Small intestine (tissue), 7 donors: ENCODE measurements around the gene EBNA1BP2. TPM values are rescaled to one million over a fixed set of nuclear protein-coding genes. Genes with fewer than 3 reads are reported as not detected.

Experiments used
- DNase-seq, 2 donors: peaks; one replicate each; pipeline versions ENCODE4 v3.0.0 to v3.0.0-alpha.2; 2013
- FAIRE-seq: peaks from 2 replicates; lab custom pipeline; 2012; peaks lifted over from hg19 to GRCh38; lab: Jason Lieb, UNC
- H3K27ac ChIP-seq, 3 donors: one replicate each; pipeline ENCODE4 v1.5.1; 2013; ENCODE audit warnings: low read length in 2 of 3, mild to moderate bottlenecking in 2 of 3, control low read depth in 1 of 3, inconsistent platforms in 1 of 3, low read depth in 1 of 3, moderate library complexity in 1 of 3
- H3K27me3 ChIP-seq, 3 donors: one replicate each; pipeline ENCODE4 v1.6.1; 2013; ENCODE audit warnings: low read length in 3 of 3, inconsistent platforms in 1 of 3; ENCODE audit not compliant: control insufficient read depth in 3 of 3, insufficient read depth in 3 of 3
- H3K36me3 ChIP-seq, 3 donors: one replicate each; pipeline ENCODE4 v1.6.1; 2013; ENCODE audit warnings: low read length in 3 of 3, inconsistent platforms in 1 of 3, low read depth in 1 of 3, mild to moderate bottlenecking in 1 of 3, moderate library complexity in 1 of 3; ENCODE audit not compliant: control insufficient read depth in 3 of 3, insufficient read depth in 2 of 3
- H3K4me1 ChIP-seq, 3 donors: one replicate each; pipeline ENCODE4 v1.6.1; 2013; ENCODE audit warnings: low read length in 2 of 3, inconsistent platforms in 1 of 3, low read depth in 1 of 3, mild to moderate bottlenecking in 1 of 3, moderate library complexity in 1 of 3; ENCODE audit not compliant: control insufficient read depth in 3 of 3, insufficient read depth in 2 of 3
- H3K4me3 ChIP-seq, 3 donors: one replicate each; pipeline ENCODE4 v1.5.1; 2013; ENCODE audit warnings: low read length in 3 of 3, control low read depth in 1 of 3, inconsistent platforms in 1 of 3, low read depth in 1 of 3, mild to moderate bottlenecking in 1 of 3, moderate library complexity in 1 of 3
- H3K9me3 ChIP-seq, 2 donors: one replicate each; pipeline ENCODE4 v1.6.1; 2013; ENCODE audit warnings: low read depth in 1 of 2, low read length in 1 of 2; ENCODE audit not compliant: control insufficient read depth in 2 of 2, insufficient read depth in 1 of 2
- WGBS, 3 donors: extraction: QIAGEN DNeasy Blood & Tissue Kit; methylation state at CpG; one replicate each; pipeline ENCODE4 v1.1.7; 2013; 5-methylcytosine and 5-hydroxymethylcytosine counted together
- polyA plus RNA-seq, 4 donors: library from polyadenylated mRNA; stranded (reverse) in 3 of 4; unstranded in 1 of 4; fragments of 200-250 nt in 3 of 4; fragments of 120-200 nt in 1 of 4; gene quantifications; one replicate each; pipeline versions ENCODE4 v1.2.1 to v1.2.3, GENCODE V29; 2013
- donor health status: healthy with polysubstance abuse.
- donor health status: control.
- donor health status: control.
- donor health status: Bipolar disorder and iron deficiency.
- donor health status: healthy.

EBNA1BP2 gene
- polyA plus RNA-seq, 4 donors: 31.3 to 78.6 (median 44.5) TPM

- H3K4me3 ChIP-seq: no peak overlapping the region
- no peak for FAIRE-seq
- H3K36me3 ChIP-seq: peaks cover 16 to 30% (median 22%) of the 10 kb centered on the region in 3 donors
- H3K27ac ChIP-seq: no peak overlapping the region
- 89 to 91% (median 91%) methylated on average over 3 of the region's 3 CpGs for WGBS, 3 donors
- no peak for DNase-seq
- H3K27me3 ChIP-seq: no peaks in the 10 kb centered on the region
- H3K9me3 ChIP-seq: no peaks in the 10 kb centered on the region
- no peaks in the 10 kb centered on the region for H3K4me1 ChIP-seq
Observed at GRCh38 chr1:43165162-43165561, 6.9 kb downstream of the EBNA1BP2 start.

DNA sequence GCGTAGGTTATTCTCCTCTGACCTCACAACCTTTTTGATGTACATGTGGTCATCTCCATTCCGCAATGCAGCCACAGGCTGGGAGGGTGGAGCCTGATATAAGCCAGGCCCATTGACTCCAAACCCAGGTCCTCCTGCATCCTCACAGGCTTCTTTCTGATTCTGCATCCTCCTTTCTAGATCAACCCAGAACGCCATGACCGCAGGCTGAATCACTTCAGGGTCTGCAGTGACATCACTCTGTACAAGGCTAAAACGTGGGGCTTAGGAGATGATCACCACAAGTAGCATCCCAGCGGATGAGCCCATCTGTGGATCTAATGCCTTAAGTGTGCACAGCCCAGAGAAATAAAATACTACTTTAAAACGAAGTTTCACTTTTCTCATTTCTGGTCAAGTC lies 16.1 kb downstream of the EBNA1BP2 start:
- H3K9me3 ChIP-seq: no peaks in the 10 kb centered on the region
- no peaks in the 10 kb centered on the region for H3K36me3 ChIP-seq
- FAIRE-seq (no peak), DNase-seq (no peak)
- H3K27me3 ChIP-seq: peaks cover 0 to 5% (median 0%) of the 10 kb centered on the region in 3 donors
- no peak overlapping the region for H3K27ac ChIP-seq
- WGBS, 3 donors: 78 to 83% (median 81%) methylated on average over 7 of the region's 7 CpGs
- no peaks in the 10 kb centered on the region for H3K4me1 ChIP-seq
- no peak overlapping the region for H3K4me3 ChIP-seq

- Histone ChIP-seq H3K4me3 (no peak overlapping the region), H3K36me3 (no peaks in the 10 kb centered on the region), H3K9me3 (no peaks in the 10 kb centered on the region), H3K27ac (no peak overlapping the region), H3K4me1 (no peaks in the 10 kb centered on the region), H3K27me3 (peaks cover 0 to 22% (median 0%) of the 10 kb centered on the region in 3 donors)
- DNase-seq (no peak), FAIRE-seq (no peak)
- 92 to 94% (median 93%) methylated on average over 6 of the region's 6 CpGs for WGBS, 3 donors
Observed at GRCh38 chr1:43153443-43153842, 18.6 kb downstream of the EBNA1BP2 start.

DNA sequence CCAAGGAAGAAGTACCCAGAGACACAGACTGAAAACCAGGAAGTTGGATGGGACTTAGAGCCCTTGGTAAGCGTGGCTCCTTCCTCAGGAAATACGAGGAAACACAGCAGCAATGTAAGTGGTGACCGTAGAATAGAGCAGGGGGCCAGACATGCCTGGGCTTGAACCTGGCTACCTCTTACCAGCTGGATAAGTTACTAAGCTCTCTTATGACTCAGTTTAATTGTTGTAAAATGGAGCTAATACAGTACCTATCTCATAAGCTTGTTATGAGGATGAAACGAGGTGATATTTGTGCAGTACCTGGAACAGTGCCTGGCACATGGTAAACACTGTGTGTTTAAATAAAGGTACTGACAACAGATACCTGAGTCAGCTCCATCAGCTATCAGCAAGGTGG lies 19.2 kb downstream of the EBNA1BP2 start:
- Histone ChIP-seq H3K27ac (no peak overlapping the region), H3K27me3 (peaks cover 0 to 26% (median 0%) of the 10 kb centered on the region in 3 donors), H3K4me3 (no peak overlapping the region), H3K4me1 (no peaks in the 10 kb centered on the region), H3K36me3 (no peaks in the 10 kb centered on the region), H3K9me3 (no peaks in the 10 kb centered on the region)
- DNase-seq (no peak), FAIRE-seq (no peak)
- 26 to 51% (median 40%) methylated on average over 4 of the region's 4 CpGs for WGBS, 3 donors

- Histone ChIP-seq H3K27me3 (peaks cover 0 to 39% (median 3%) of the 10 kb centered on the region in 3 donors), H3K27ac (no peak overlapping the region), H3K4me1 (no peaks in the 10 kb centered on the region), H3K9me3 (no peaks in the 10 kb centered on the region), H3K4me3 (no peak overlapping the region), H3K36me3 (no peaks in the 10 kb centered on the region)
- DNase-seq (no peak), FAIRE-seq (no peak)
- WGBS, 3 donors: 79 to 82% (median 80%) methylated on average over 5 of the region's 5 CpGs
Observed at GRCh38 chr1:43149889-43150288, 22.2 kb downstream of the EBNA1BP2 start.

- DNase-seq (peak; percentile 38 to 70), FAIRE-seq (no peak)
- Histone ChIP-seq H3K9me3 (peaks cover 0 to 3% of the 10 kb centered on the region in 2 donors), H3K4me3 (peak overlapping the region in 1 of 3 donors; percentile 25), H3K36me3 (no peaks in the 10 kb centered on the region), H3K4me1 (no peaks in the 10 kb centered on the region), H3K27me3 (peaks cover 0 to 53% (median 5%) of the 10 kb centered on the region in 3 donors), H3K27ac (no peak overlapping the region)
- 7 to 9% (median 8%) methylated on average over 45 to 47 of the region's 47 CpGs for WGBS, 3 donors
Observed at GRCh38 chr1:43147625-43148327, 24.3 kb downstream of the EBNA1BP2 start.

GRCh38 chr1:43144237-43144636 lies 27.9 kb downstream of the EBNA1BP2 start:
- Histone ChIP-seq H3K27me3 (peaks cover 0 to 44% (median 5%) of the 10 kb centered on the region in 3 donors), H3K4me1 (no peaks in the 10 kb centered on the region), H3K4me3 (no peak overlapping the region), H3K36me3 (no peaks in the 10 kb centered on the region), H3K9me3 (peaks cover 0 to 3% of the 10 kb centered on the region in 2 donors), H3K27ac (no peak overlapping the region)
- no peak for DNase-seq
- FAIRE-seq: no peak

DNA sequence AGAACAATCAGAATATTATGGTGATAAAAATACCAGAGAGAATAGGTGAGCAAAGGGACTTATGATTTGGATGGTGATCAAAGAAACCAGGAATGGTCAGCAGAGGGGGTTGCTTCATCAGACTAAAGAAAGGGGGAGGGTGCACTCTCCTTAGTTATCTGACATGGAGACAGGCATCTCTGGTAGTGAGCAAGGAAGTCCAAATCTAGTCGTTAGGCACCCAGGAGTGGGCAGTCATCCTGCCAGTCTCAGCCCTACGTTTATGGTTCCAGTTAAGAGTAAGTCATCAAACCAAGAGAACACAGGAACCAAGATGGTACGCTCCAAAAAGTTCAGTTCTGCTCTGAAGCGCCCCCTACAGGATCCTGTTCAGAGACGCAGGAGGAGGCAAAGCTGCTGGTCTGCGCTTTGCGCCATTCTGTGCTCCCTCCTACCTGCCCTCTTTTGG lies 28.6 kb downstream of the EBNA1BP2 start:
- no peak for FAIRE-seq
- DNase-seq: no peak
- Histone ChIP-seq H3K27ac (no peak overlapping the region), H3K27me3 (peaks cover 0 to 36% (median 5%) of the 10 kb centered on the region in 3 donors), H3K4me1 (no peaks in the 10 kb centered on the region), H3K36me3 (no peaks in the 10 kb centered on the region), H3K4me3 (no peak overlapping the region), H3K9me3 (peaks cover 0 to 3% of the 10 kb centered on the region in 2 donors)
- WGBS, 3 donors: 35 to 52% (median 43%) methylated on average over 7 of the region's 7 CpGs
